ENCODE measurements around the gene THADA.
"Not testable (repeated sequence)": the region's sequence is repeated elsewhere in the genome, so short reads cannot be mapped to it uniquely, and the experiment has no call there.

THADA gene

DNA sequence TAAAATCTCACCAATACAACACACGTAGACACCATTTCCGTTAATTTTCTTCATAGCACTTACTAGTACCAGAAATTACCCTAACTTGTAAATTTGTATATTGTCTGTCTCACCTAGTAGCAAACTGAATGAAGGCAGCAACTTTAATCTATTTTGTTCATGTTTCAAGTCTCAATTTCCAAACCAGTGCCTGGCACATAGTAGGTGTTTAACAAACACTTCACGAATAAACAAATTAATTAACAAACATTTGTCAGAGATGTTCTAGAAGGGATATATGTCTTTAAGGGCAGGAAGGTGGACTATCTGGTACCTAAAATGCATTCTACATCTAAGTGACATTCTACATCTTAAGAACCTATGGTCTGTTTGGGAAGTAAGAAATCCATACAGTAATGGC is 963 bp downstream of the THADA start:
- no peak for DNase-seq (ENCODE audit: low read depth in 2 of 2)

GRCh38 chr2:43593254-43593653 is 2.6 kb downstream of the THADA start:
- DNase-seq (ENCODE audit: low read depth in 2 of 2) = no peak

- no peak for DNase-seq (ENCODE audit: low read depth in 2 of 2)
Observed at GRCh38 chr2:43592443-43592842, 3.4 kb downstream of the THADA start.

GRCh38 chr2:43585708-43586107 is 10.1 kb downstream of the THADA start:
- DNase-seq (ENCODE audit: low read depth in 2 of 2) = no peak

- no peak for DNase-seq (ENCODE audit: low read depth in 2 of 2)
Observed at GRCh38 chr2:43579275-43579981, 16.4 kb downstream of the THADA start.

DNA sequence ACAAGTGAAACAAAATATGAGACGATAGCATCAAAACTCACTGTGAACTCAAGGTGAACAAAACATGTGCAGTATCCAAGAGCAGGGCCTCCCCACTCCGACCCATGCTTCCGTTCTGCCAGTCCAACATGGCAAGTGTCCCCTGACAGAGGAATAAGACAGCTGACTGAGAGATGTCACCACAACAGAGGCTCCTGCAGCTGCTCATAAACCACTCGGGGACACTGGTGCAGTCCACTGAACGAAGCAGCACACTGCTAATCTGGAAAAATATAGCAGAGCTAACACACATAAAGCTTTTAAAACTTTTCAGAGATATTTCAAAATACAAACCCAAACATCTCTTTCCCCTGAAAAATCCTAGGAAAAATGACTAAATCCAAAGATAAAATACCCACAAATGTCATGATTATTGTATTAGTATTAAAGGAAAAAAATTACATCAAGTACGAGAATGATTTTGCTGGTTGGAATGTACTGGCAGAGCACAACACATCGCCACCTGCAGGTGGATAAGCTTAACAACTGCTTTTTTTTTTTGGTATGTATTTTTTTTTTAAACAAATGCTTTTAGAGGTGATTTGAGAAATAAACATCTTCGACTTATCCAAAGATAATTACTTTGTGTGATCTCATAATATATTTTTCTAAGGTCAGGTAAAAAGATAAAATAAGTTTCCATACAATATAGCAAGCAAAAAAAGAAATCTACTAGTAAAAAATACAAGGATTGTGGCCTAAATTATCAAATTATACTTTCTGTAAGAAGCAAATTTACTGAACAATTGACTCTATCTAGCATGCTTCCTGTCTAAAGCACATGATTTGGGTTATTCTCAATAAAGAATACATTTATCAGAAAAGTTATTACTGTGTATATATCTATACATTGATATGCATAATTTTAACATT is 18.6 kb downstream of the THADA start:
- DNase-seq (ENCODE audit: low read depth in 2 of 2) = no peak

DNA sequence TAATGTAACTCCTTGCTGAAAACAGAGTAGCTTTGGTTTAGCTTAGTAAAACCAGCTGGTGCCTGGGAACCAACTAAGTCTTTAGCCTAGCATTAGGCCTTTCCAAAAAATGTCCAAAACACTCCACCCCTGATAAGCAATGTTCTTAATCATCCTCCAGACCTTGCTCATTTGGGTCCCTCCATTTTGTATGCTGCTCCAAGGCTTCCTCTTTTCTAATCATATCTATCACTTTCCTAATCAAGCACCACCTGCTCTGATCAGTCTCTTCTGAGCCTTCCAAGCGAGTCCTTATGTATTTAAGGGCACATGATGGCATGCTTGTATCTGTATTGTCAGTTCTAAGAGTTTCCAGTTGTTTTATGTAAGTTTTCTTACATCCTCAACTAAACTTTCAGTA is 23.6 kb downstream of the THADA start:
- no peak for DNase-seq (ENCODE audit: low read depth in 2 of 2)

- DNase-seq (ENCODE audit: low read depth in 2 of 2) = peak in 1 of 2 donors; percentile 7
Observed at GRCh38 chr2:43569921-43570320, 25.9 kb downstream of the THADA start.

GRCh38 chr2:43568228-43568627 is 27.6 kb downstream of the THADA start:
- no peak for DNase-seq (ENCODE audit: low read depth in 2 of 2)

- DNase-seq (ENCODE audit: low read depth in 2 of 2) = no peak
Observed at GRCh38 chr2:43566461-43566729, 29.4 kb downstream of the THADA start.

DNA sequence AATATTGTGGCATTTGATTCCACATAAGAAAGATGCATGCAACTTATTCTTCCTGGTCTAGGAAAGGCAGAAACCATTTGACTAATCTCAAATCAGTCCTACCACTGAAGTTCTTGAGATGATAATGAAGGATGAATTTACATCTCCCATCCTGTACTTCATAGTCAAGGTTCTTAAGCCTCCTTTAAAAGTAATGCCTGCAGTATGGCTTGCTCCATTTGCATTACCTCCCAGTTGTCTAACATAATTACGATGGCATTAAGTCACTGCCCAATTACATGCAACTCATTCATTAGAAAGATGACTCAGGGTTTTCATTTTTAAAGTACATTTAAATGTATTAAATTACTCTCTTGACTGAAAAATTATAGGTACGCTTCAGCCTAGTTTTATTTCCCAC is 32.2 kb downstream of the THADA start:
- no peak for DNase-seq (ENCODE audit: low read depth in 2 of 2)

DNA sequence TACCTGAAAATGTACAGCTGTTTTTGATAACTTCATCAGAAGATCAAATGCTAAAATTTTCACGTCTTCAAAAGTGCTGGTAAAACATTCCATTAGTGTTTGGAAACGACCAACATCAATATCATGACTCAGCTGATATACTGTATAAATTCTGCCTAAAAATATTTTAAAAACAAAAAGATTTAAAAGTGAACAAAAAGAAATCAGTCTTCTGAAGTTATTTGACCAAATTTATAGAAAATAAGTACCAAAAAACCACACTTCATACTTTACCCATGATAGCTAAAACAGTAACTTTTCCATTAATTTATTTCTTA is 35.6 kb downstream of the THADA start:
- no peak for DNase-seq (ENCODE audit: low read depth in 2 of 2)

DNA sequence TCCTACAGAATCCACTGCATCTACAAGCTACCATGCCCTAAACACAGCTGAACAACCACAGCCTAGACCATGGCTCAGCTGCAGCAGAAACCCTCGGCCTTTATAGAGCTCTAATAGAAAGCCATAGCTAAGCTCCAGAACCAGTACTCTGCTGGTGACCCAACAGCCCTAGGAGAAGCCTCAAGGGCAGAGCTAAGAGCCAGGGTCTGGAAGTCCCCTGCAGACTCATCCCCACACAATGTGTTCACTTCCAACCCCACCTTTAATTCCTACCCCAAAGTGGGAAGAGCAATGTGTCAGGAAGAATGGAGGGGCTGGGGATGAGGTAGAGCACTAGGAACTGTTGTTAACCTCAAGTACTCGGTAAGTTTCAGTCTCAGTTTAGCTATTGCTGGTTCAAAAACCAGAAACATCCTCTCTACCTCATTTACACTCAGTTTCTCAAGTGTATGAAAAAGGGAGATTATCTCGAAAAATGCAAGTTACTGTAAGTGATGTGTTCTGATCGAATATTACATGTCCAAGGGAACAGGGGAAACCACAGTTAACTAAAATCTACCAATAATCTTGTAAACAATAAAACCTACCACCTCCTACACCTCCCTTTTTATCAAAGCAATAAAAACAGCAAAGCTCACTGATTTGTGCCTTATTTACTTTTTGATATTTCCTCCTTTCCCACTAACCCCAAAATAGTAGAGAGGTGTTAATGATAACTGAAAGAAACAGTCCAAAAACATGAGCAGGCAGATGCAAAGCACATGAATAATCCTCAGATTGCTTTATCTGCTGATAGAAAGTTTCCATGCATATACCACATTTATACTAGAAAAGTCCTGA is 36.2 kb downstream of the THADA start:
- DNase-seq (ENCODE audit: low read depth in 2 of 2) = no peak

DNA sequence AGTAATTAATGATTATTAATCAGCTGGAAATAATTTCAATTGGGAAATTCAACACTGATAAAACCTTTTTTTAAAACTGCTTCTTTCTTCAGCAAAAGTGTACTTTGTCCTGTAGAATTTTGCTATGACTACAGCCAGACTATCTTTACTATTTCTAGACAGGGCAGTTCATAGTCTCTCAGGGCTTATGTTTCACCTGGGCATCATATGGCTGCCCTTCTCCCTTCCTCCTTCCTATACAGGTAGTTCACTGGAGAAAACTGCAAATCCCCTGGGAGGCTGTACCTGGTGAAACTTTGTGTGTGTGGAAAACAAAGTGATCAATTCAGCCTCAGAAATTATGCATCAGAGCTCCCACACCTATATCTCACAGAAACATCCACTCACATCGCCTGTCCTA is 38.6 kb downstream of the THADA start:
- DNase-seq (ENCODE audit: low read depth in 2 of 2) = no peak

DNA sequence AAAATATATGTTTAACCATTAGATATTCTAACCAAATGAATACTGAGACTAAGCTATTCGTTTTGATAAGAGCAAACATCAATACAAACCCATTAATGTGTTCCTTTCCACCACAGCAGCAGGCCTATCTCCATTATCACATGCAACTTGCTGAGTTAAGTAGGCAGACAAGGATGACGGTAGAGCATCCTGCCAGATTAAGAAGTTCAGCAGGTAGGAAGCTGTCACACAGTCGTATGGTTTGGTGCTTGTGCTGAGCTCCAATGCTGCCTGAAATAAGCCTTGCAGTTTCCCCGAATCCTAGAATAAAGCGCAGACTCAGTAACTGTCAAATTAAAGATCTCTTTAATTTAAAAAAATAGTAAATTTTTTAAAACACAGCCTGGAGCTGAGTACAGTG is 39.6 kb downstream of the THADA start:
- no peak for DNase-seq (ENCODE audit: low read depth in 2 of 2)

- no peak for DNase-seq (ENCODE audit: low read depth in 2 of 2)
Observed at GRCh38 chr2:43553341-43553855, 42.4 kb downstream of the THADA start.

DNA sequence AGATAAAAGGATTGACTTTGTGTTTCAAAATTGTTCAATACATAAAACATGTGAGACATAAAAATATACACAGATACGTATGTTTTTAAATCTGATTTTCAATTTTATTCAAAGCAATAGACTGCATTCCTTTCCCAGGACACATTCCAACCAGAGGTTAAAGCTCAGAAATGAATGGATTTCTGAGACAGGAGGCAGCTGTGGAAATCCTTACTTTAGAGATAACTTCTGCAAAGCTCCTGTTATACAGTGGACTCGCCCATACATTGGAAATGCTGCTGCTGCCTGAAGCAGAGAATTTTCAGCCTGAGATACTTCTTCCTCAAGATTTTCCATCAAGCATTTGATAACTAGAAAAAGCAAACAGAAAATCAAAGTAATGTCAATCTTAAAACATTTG is 43.8 kb downstream of the THADA start:
- no peak for DNase-seq (ENCODE audit: low read depth in 2 of 2)

DNA sequence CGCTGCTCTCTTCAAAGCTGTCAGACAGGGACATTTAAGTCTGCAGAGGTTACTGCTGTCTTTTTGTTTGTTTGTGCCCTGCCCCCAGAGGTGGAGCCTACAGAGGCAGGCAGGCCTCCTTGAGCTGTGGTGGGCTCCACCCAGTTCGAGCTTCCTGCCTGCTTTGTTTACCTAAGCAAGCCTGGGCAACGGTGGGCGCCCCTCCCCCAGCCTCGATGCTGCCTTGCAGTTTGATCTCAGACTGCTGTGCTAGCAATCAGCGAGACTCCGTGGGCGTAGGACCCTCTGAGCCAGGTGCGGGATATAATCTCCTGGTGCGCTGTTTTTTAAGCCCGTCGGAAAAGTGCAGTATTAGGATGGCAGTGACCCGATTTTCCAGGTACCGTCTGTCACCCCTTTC is 47.5 kb downstream of the THADA start:
- DNase-seq (ENCODE audit: low read depth in 2 of 2) = not testable (repeated sequence)

- no peak for DNase-seq (ENCODE audit: low read depth in 2 of 2)
Observed at GRCh38 chr2:43542285-43542933, 53.4 kb downstream of the THADA start.

DNA sequence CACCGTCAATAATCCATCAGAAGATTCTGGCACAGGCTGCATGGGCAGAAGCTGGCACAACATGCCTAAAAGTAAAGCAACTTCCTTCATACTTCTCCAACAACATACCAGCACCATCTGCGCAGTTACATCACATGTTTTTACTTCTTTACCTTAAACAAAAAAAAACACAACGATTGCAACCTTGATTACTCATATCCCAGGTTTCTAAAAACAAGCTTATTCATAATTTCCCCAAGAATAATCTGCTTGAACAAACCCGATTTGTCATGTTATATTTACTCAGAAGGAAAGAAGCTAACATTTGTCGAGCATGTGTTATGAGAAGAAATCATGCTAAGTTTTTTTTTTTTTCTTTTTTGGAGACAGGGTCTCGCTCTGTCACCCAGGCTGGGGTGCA is 54.7 kb downstream of the THADA start:
- DNase-seq (ENCODE audit: low read depth in 2 of 2) = no peak

DNA sequence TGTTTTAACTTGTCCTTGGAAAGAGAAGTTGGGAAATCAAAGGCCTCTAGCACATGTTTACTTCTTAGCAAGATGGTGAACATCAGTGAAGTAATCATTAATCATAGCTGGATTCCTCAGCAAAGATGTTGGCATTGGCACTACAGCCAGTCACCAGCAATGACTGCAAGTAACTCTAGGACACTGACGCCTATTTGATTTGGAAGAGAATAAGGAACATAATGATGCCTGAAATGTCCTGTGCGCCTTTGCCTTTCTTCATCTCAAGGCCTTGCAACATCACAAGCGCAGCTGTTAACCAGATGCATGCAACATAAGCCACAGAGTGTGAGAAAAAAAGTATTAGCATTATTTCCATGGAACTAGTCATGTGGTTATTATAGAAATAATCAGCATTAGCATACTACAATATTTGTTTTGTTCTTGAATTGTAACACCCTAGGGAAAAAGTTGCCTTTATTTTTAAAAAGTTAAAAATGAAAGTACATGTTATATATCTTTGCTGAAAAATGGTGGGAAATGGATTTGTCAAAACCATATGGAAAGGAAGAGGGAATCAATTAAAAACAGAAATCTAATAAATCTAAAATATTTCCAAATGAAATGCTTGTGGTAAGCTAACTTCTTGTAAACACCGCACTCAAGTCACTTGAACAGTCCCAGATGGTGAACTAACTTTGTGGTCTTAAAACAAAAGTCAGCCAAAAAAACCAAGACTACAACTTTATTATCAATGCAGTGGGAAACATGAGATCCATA is 55.6 kb downstream of the THADA start:
- no peak for DNase-seq (ENCODE audit: low read depth in 2 of 2)

Data from stimulated activated CD4-positive, alpha-beta T cell treated with anti-CD3 and anti-CD28 coated beads, Interleukin-15, amount 100 ng/mL, for 48 hours (primary cell).